Measurements from ENCODE around the gene EBLN1. TPM values are rescaled to one million over a fixed set of nuclear protein-coding genes. Genes with fewer than 3 reads are reported as not detected.

Gene EBLN1
- total RNA-seq, 4 donors from 2014 or later = not detected

GRCh38 chr10:22252801-22253579 is 35.2 kb upstream of the EBLN1 start:
- no peaks in the 10 kb centered on the region for H3K9me3 ChIP-seq
- WGBS = 62% methylated on average over 40 of the region's 80 CpGs
- peak in 1 of 2 donors; percentile 68 for DNase-seq (ENCODE audit: low spot score in 2 of 2)
- H3K4me1 ChIP-seq = no peaks in the 10 kb centered on the region
- H3K36me3 ChIP-seq = no peaks in the 10 kb centered on the region
- H3K27ac ChIP-seq = peak overlapping the region; percentile 97
- TF ChIP-seq EP300 (IDR thresholded peaks at IDR 0.05) (no peak), POLR2AphosphoS5 (IDR thresholded peaks at IDR 0.05) (no peak), POLR2A (IDR thresholded peaks at IDR 0.05) (no peak), CTCF (IDR thresholded peaks at IDR 0.05) (no peak)
- H3K4me3 ChIP-seq = peak overlapping the region; percentile 94
- no peaks in the 10 kb centered on the region for H3K27me3 ChIP-seq

GRCh38 chr10:22252224-22252800 is 34.5 kb upstream of the EBLN1 start:
- no peaks in the 10 kb centered on the region for H3K36me3 ChIP-seq
- H3K27me3 ChIP-seq = no peaks in the 10 kb centered on the region

DNA sequence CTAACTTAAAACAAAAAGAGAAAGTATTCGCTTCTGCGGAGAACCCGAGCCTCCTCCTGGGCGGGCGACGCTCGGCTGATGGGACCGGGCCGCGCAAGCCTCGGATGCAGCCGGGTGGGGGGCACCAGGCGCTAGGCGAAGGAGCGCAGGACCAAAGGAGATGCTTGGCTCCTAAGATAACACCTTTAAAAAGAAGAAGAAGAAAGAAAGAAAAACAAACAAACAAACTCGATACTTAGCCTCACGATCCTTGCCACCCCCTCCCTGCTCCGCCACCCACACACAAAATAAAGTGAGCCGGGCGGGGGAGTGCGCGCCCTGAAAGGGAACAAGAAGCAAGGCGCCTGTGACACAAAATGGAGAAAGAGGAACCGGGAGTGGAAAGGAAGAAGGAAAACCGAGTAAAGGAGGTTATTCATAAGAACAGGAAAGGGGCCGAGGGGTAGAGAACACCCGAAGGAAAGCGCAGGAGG is 34.0 kb upstream of the EBLN1 start:
- TF ChIP-seq POLR2A (IDR thresholded peaks at IDR 0.05) = peak in 1 of 2 donors; percentile 20
- TF ChIP-seq EP300 (IDR thresholded peaks at IDR 0.05) = no peak
- no peak for TF ChIP-seq CTCF (IDR thresholded peaks at IDR 0.05)
- TF ChIP-seq POLR2AphosphoS5 (IDR thresholded peaks at IDR 0.05) = no peak
- H3K36me3 ChIP-seq = no peaks in the 10 kb centered on the region
- H3K4me1 ChIP-seq = no peaks in the 10 kb centered on the region
- no peaks in the 10 kb centered on the region for H3K9me3 ChIP-seq
- H3K27ac ChIP-seq = peak overlapping the region; percentile 97
- peak overlapping the region; percentile 94 for H3K4me3 ChIP-seq
- H3K27me3 ChIP-seq = no peaks in the 10 kb centered on the region
- WGBS = under 1% methylated on average over 28 of the region's 28 CpGs
- DNase-seq (ENCODE audit: low spot score in 2 of 2) = peak in 1 of 2 donors; percentile 68

More at GRCh38 chr10:22252224-22252800, 34.5 kb upstream of the EBLN1 start:
- Histone ChIP-seq H3K4me1 (no peaks in the 10 kb centered on the region), H3K27ac (peak overlapping the region; percentile 97), H3K9me3 (no peaks in the 10 kb centered on the region), H3K4me3 (peak overlapping the region; percentile 94)
- WGBS = 0% methylated on average over 21 of the region's 52 CpGs
- DNase-seq (ENCODE audit: low spot score in 2 of 2) = peak in 1 of 2 donors; percentile 64
- TF ChIP-seq EP300 (IDR thresholded peaks at IDR 0.05) (no peak), CTCF (IDR thresholded peaks at IDR 0.05) (no peak), POLR2AphosphoS5 (IDR thresholded peaks at IDR 0.05) (no peak), POLR2A (IDR thresholded peaks at IDR 0.05) (no peak)

DNA sequence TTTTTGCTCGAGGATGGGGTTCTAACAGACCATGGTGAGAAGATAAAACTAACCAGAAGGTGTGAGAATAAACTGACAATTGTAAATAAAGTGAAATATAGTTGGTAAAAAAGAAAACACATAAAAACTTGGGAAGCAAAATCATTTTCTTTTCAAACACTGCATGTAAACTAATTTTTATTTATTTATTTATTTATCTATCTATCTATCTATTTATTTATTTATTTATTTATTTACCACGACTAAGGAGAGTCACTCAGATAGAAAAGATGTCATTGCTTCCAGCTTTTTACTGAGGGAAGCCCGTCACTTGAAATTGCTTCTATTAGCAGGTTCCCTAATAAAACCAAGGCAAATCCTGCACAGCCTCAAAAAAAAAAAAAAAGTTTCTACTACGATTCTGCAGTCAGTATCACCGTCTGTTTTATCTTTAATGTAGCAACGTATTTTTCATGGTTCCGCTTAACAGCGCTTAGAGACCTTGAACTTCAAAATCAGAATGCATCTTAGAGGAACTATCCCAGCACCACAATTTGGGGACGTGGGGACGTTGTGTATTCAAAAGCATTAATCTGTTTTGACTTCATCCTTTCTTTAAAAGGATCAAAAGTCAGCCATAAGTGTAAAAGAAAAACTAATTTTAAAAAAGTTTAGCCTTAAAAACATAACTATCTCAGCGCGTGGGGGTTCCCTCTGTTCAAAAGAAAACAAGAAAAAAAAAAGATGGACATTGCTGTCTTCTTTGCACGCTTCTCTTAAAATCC is 33.3 kb upstream of the EBLN1 start:
- TF ChIP-seq CTCF (IDR thresholded peaks at IDR 0.05) = no peak
- TF ChIP-seq POLR2A (IDR thresholded peaks at IDR 0.05) = no peak
- no peak for TF ChIP-seq POLR2AphosphoS5 (IDR thresholded peaks at IDR 0.05)
- no peak for TF ChIP-seq EP300 (IDR thresholded peaks at IDR 0.05)
- Histone ChIP-seq H3K4me3 (peak overlapping the region; percentile 94), H3K36me3 (no peaks in the 10 kb centered on the region), H3K4me1 (no peaks in the 10 kb centered on the region), H3K27ac (peak overlapping the region; percentile 97), H3K9me3 (no peaks in the 10 kb centered on the region), H3K27me3 (no peaks in the 10 kb centered on the region)
- no peak for DNase-seq (ENCODE audit: low spot score in 2 of 2)
- WGBS = 13% methylated on average over 13 of the region's 13 CpGs

Data from suprapubic skin (tissue), 4 donors.